ENCODE measurements around the gene CDC7.

CDC7 gene

DNA sequence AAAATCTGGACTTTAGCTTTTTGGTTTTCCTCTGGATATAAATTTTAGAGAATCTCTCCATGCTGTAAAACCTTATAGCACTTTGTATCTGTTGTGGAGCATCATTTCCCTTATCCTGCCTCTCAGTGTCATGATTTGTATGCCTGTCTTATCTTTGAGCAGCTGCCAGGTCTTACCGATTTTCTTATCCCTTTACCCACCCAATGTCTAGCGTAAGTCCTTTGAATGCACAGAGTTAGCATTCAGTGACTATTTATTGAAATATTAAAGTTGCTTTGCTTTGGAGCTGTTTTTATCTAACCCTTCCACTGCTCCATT lies 37.3 kb downstream of the CDC7 start:
- no peak overlapping the region for H3K4me2 ChIP-seq (ENCODE audit: low read length)
- H3K9me3 ChIP-seq (ENCODE audit: control insufficient read depth, insufficient read depth, low read length), result no peaks in the 10 kb centered on the region
- no peaks in the 10 kb centered on the region for H3F3A ChIP-seq (ENCODE audit: control insufficient read depth, insufficient read depth)
- H3K36me3 ChIP-seq (ENCODE audit: control insufficient read depth, low read length), result no peaks in the 10 kb centered on the region
- TF ChIP-seq, protein P1, sequence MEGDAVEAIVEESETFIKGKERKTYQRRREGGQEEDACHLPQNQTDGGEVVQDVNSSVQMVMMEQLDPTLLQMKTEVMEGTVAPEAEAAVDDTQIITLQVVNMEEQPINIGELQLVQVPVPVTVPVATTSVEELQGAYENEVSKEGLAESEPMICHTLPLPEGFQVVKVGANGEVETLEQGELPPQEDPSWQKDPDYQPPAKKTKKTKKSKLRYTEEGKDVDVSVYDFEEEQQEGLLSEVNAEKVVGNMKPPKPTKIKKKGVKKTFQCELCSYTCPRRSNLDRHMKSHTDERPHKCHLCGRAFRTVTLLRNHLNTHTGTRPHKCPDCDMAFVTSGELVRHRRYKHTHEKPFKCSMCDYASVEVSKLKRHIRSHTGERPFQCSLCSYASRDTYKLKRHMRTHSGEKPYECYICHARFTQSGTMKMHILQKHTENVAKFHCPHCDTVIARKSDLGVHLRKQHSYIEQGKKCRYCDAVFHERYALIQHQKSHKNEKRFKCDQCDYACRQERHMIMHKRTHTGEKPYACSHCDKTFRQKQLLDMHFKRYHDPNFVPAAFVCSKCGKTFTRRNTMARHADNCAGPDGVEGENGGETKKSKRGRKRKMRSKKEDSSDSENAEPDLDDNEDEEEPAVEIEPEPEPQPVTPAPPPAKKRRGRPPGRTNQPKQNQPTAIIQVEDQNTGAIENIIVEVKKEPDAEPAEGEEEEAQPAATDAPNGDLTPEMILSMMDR (IDR thresholded peaks at IDR 0.05; ENCODE audit: low read depth, low read length, poor library complexity, severe bottlenecking), result no peak
- TF ChIP-seq EZH2phosphoT487 (IDR thresholded peaks at IDR 0.05; ENCODE audit: borderline replicate concordance, low read length), result no peak
- H3K4me3 ChIP-seq (ENCODE audit: low read length), result no peak overlapping the region
- peaks cover 3% of the 10 kb centered on the region; the same call in 1 of the 2 replicates for H3K27me3 ChIP-seq (ENCODE audit: control insufficient read depth, low read length)
- H3K4me1 ChIP-seq (ENCODE audit: control insufficient read depth, low read length), result no peaks in the 10 kb centered on the region
- no peak overlapping the region for H3K27ac ChIP-seq (ENCODE audit: low read depth, low read length)
- H3K9me2 ChIP-seq (replicated peaks; ENCODE audit: control insufficient read depth, low read length), result no peaks in the 10 kb centered on the region
- H4K20me1 ChIP-seq (ENCODE audit: control insufficient read depth, insufficient read depth, low read depth, low read length), result no peaks in the 10 kb centered on the region
- no peaks in the 10 kb centered on the region for H3K79me2 ChIP-seq (ENCODE audit: control insufficient read depth, low read length)

DNA sequence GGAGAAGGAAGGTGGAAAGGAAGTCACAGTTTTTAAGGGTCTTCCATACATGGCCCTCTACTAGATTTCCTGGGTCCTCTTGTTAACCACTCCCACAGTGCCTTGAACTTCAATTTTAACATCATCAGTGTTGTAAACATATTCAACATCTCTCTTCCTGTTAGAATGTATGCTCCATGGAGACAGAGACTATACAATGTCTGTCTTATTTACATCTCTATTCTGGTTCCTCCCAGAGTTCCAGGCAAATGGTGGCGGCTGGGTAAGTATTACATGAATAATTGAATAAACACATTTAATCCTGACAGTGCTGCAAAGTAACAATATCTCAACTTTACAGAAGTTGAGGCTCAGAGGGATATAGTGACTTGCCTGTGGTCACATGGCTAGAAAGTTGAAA lies 40.3 kb downstream of the CDC7 start:
- H3K9me3 ChIP-seq (ENCODE audit: control insufficient read depth, insufficient read depth, low read length), result no peaks in the 10 kb centered on the region
- H3K27me3 ChIP-seq (ENCODE audit: control insufficient read depth, low read length), result peaks cover 3% of the 10 kb centered on the region; the same call in 1 of the 2 replicates
- TF ChIP-seq, protein P1 (IDR thresholded peaks at IDR 0.05; ENCODE audit: low read depth, low read length, poor library complexity, severe bottlenecking), result no peak
- TF ChIP-seq EZH2phosphoT487 (IDR thresholded peaks at IDR 0.05; ENCODE audit: borderline replicate concordance, low read length), result no peak
- H3K9me2 ChIP-seq (replicated peaks; ENCODE audit: control insufficient read depth, low read length), result no peaks in the 10 kb centered on the region
- no peaks in the 10 kb centered on the region for H3F3A ChIP-seq (ENCODE audit: control insufficient read depth, insufficient read depth)
- H3K27ac ChIP-seq (ENCODE audit: low read depth, low read length), result no peak overlapping the region
- no peak overlapping the region for H3K4me3 ChIP-seq (ENCODE audit: low read length)
- H3K79me2 ChIP-seq (ENCODE audit: control insufficient read depth, low read length), result no peaks in the 10 kb centered on the region
- no peaks in the 10 kb centered on the region for H3K4me1 ChIP-seq (ENCODE audit: control insufficient read depth, low read length)
- H3K36me3 ChIP-seq (ENCODE audit: control insufficient read depth, low read length), result no peaks in the 10 kb centered on the region
- H3K4me2 ChIP-seq (ENCODE audit: low read length), result no peak overlapping the region
- H4K20me1 ChIP-seq (ENCODE audit: control insufficient read depth, insufficient read depth, low read depth, low read length), result no peaks in the 10 kb centered on the region

DNA sequence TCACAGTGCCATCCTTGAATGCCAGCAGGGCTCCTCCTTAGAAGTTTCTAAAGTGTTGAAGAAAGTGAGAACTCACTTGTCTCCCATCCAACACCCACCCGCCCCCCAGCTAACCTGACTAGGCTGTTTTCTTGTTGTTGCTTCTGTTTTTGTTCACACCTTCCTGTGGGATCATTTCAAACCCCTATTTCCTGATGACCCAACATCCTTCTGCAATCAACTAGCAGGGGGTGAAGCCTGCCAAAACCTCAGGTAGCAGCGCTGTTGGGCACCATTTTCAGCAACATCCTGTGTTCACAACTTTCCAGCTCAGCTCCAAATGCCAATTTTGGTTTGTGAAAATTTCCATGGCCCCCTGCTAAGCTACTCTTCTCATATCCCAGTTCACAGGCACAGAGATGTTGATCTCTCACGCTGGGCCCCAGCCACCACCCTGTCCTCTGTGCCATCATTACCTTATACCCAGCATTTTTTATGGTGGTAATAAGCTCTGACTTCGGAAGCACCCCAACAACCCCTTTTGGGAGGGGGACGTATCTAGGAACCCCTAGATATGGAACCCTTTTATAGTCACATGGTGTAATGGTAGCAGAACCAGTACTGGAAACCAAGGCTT lies 41.4 kb downstream of the CDC7 start:
- Histone ChIP-seq H3K27me3 (ENCODE audit: control insufficient read depth, low read length) (peaks cover 3% of the 10 kb centered on the region; the same call in 1 of the 2 replicates), H3K79me2 (ENCODE audit: control insufficient read depth, low read length) (no peaks in the 10 kb centered on the region), H3K9me3 (ENCODE audit: control insufficient read depth, insufficient read depth, low read length) (no peaks in the 10 kb centered on the region), H3K9me2 (replicated peaks; ENCODE audit: control insufficient read depth, low read length) (no peaks in the 10 kb centered on the region), H3K4me3 (ENCODE audit: low read length) (no peak overlapping the region), H3K4me1 (ENCODE audit: control insufficient read depth, low read length) (no peaks in the 10 kb centered on the region), H3K36me3 (ENCODE audit: control insufficient read depth, low read length) (no peaks in the 10 kb centered on the region), H3F3A (ENCODE audit: control insufficient read depth, insufficient read depth) (no peaks in the 10 kb centered on the region), H3K4me2 (ENCODE audit: low read length) (no peak overlapping the region), H3K27ac (ENCODE audit: low read depth, low read length) (no peak overlapping the region), H4K20me1 (ENCODE audit: control insufficient read depth, insufficient read depth, low read depth, low read length) (no peaks in the 10 kb centered on the region)
- TF ChIP-seq, protein P1 (IDR thresholded peaks at IDR 0.05; ENCODE audit: low read depth, low read length, poor library complexity, severe bottlenecking), result no peak
- no peak for TF ChIP-seq EZH2phosphoT487 (IDR thresholded peaks at IDR 0.05; ENCODE audit: borderline replicate concordance, low read length)
